ENCODE results near the gene ZNF532.
"Not testable (repeated sequence)": the region's sequence is repeated elsewhere in the genome, so short reads cannot be mapped to it uniquely, and the experiment has no call there.

ZNF532 gene

GRCh38 chr18:59013744-59014143 is 149.1 kb downstream of the ZNF532 start:
- DNase-seq = no peak

- DNase-seq = no peak
Observed at GRCh38 chr18:59015531-59016152, 151.0 kb downstream of the ZNF532 start.

- no peak for DNase-seq
Observed at GRCh38 chr18:59021500-59021899, 156.8 kb downstream of the ZNF532 start.

GRCh38 chr18:59022167-59022945 is 157.7 kb downstream of the ZNF532 start:
- no peak for DNase-seq

- no peak for DNase-seq
Observed at GRCh38 chr18:59024829-59025228, 160.2 kb downstream of the ZNF532 start.

- not testable (repeated sequence) for DNase-seq
Observed at GRCh38 chr18:59025532-59025931, 160.9 kb downstream of the ZNF532 start.

- DNase-seq = no peak
Observed at GRCh38 chr18:59026364-59026763, 161.7 kb downstream of the ZNF532 start.

- no peak for DNase-seq
Observed at GRCh38 chr18:59026831-59027410, 162.2 kb downstream of the ZNF532 start.

- no peak for DNase-seq
Observed at GRCh38 chr18:59029663-59030429, 165.2 kb downstream of the ZNF532 start.

- DNase-seq = no peak
Observed at GRCh38 chr18:59032308-59032707, 167.6 kb downstream of the ZNF532 start.

- DNase-seq = no peak
Observed at GRCh38 chr18:59033359-59033758, 168.7 kb downstream of the ZNF532 start.

GRCh38 chr18:59033974-59034373 is 169.3 kb downstream of the ZNF532 start:
- DNase-seq = no peak

- DNase-seq = no peak
Observed at GRCh38 chr18:59035591-59035990, 170.9 kb downstream of the ZNF532 start.

All from NCI-H526 treated with DMSO at 0.1 percent for 48 hours (cell line).